Activated T-helper 1 cell treated with anti-CD3 and anti-CD28 coated beads, Interleukin-12 subunit alpha, Interleukin-12 subunit beta, Interleukin-2, Interleukin-4 antibody, amounts not matched to agents 30 ng/mL and 10 ng/mL and 1 ng/mL, durations not matched to agents 14 hours and 24 hours and 36 hours (primary cell): ENCODE results near the gene THSD4. TPM values are rescaled to one million over a fixed set of nuclear protein-coding genes. Genes with fewer than 3 reads are reported as not detected.
"Not testable (repeated sequence)": the region's sequence is repeated elsewhere in the genome, so short reads cannot be mapped to it uniquely, and the experiment has no call there.

Source experiments
- DNase-seq: peaks from one replicate; pipeline ENCODE4 v3.0.0; 2021; ENCODE audit warnings: low spot score
- H3K27ac Mint-ChIP-seq: one replicate; pipeline ENCODE4 v1.8.0; 2021; ENCODE audit warnings: mild to moderate bottlenecking, mixed read lengths
- H3K27me3 Mint-ChIP-seq: one replicate; pipeline ENCODE4 v1.8.0; 2022; ENCODE audit warnings: mild to moderate bottlenecking, moderate library complexity, mixed read lengths; ENCODE audit not compliant: insufficient read depth
- H3K36me3 Mint-ChIP-seq: one replicate; pipeline ENCODE4 v1.8.0; 2021; ENCODE audit warnings: low read depth, mixed read lengths
- H3K4me1 Mint-ChIP-seq: one replicate; pipeline ENCODE4 v1.8.0; 2021; ENCODE audit warnings: low read depth, mixed read lengths
- H3K4me3 Mint-ChIP-seq: one replicate; pipeline ENCODE4 v1.8.0; 2021; ENCODE audit warnings: mild to moderate bottlenecking, moderate library complexity, mixed read lengths
- H3K9me3 Mint-ChIP-seq: one replicate; pipeline ENCODE4 v1.8.0; 2021; ENCODE audit warnings: mixed read lengths
- intact Hi-C: fragments of 100-400 bp; cut with micrococcal nuclease; formaldehyde crosslinking; loops from one replicate; pipeline ENCODE4 v1.15.1; 2024
- total RNA-seq: library from RNA; stranded (reverse); gene quantifications from 2 replicates; pipeline ENCODE4 v1.2.3, GENCODE V29; 2022

THSD4 gene
- total RNA-seq, 1 donor from 2014 or later = not detected

- Mint-ChIP-seq H3K27ac (no peak overlapping the region), H3K9me3 (no peaks in the 10 kb centered on the region), H3K27me3 (peaks cover 6% of the 10 kb centered on the region), H3K4me1 (no peaks in the 10 kb centered on the region), H3K36me3 (no peaks in the 10 kb centered on the region), H3K4me3 (no peak overlapping the region)
- intact Hi-C loops = no loop called here
- no peak for DNase-seq
Observed at GRCh38 chr15:71303977-71304376, 188.7 kb downstream of the THSD4 start.

DNA sequence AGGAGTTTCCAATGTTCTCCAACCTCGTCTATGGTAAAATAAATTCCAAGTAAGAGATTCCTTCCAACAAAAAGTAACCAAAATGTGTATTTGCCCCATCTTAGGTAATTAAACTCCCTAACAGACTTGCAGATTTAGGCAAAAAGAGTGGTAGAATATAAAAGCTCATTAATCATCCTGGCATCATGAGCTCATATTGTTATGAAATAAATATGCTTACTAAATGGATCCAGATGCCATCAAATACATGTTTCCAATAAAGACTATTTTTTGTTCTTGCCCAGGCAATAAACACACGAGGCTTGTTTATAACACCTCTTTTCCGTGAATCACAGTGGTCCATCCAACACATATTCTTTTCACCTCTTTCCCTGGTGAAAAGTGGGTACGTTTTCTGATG is 189.4 kb downstream of the THSD4 start:
- Mint-ChIP-seq H3K9me3 (no peaks in the 10 kb centered on the region), H3K36me3 (no peaks in the 10 kb centered on the region), H3K27me3 (peaks cover 6% of the 10 kb centered on the region), H3K4me3 (no peak overlapping the region), H3K27ac (no peak overlapping the region), H3K4me1 (no peaks in the 10 kb centered on the region)
- no peak for DNase-seq
- intact Hi-C loops = no loop called here

- no peak overlapping the region for H3K4me3 Mint-ChIP-seq
- peaks cover 6% of the 10 kb centered on the region for H3K27me3 Mint-ChIP-seq
- no peaks in the 10 kb centered on the region for H3K9me3 Mint-ChIP-seq
- H3K4me1 Mint-ChIP-seq = no peaks in the 10 kb centered on the region
- intact Hi-C loops = no loop called here
- H3K27ac Mint-ChIP-seq = no peak overlapping the region
- no peak for DNase-seq
- H3K36me3 Mint-ChIP-seq = no peaks in the 10 kb centered on the region
Observed at GRCh38 chr15:71306538-71306937, 191.3 kb downstream of the THSD4 start.

DNA sequence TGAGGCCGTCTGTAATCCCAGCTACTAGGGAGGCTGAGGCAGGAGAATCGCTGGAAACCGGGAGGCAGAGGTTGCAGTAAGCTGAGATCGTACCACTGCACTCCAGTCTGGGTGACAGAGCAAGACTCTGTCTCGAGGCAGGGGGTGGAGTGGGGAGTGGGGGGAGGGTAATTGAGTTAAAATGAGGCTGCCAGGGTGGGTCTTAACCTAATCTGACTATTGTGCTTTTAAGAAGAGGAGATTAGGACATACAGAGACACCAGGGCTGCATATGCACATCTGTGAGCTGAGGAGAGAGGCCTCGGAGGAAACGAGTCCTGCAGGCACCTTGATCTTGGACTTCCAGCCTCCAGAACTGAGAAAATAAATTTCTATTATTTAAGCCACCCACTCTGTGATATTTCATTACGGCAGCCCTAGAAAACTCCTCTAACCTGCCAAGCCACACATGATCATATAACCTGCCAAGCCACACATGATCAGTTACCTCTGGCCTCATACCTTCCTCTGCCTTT is 197.0 kb downstream of the THSD4 start:
- no peaks in the 10 kb centered on the region for H3K4me1 Mint-ChIP-seq
- no peak overlapping the region for H3K27ac Mint-ChIP-seq
- H3K4me3 Mint-ChIP-seq = no peak overlapping the region
- H3K36me3 Mint-ChIP-seq = no peaks in the 10 kb centered on the region
- intact Hi-C loops = no loop called here
- no peak for DNase-seq
- H3K27me3 Mint-ChIP-seq = no peaks in the 10 kb centered on the region
- H3K9me3 Mint-ChIP-seq = peaks cover 3% of the 10 kb centered on the region

- Mint-ChIP-seq H3K36me3 (no peaks in the 10 kb centered on the region), H3K27ac (no peak overlapping the region), H3K9me3 (peaks cover 4% of the 10 kb centered on the region), H3K27me3 (no peaks in the 10 kb centered on the region), H3K4me1 (no peaks in the 10 kb centered on the region), H3K4me3 (no peak overlapping the region)
- intact Hi-C loops = no loop called here
- no peak for DNase-seq
Observed at GRCh38 chr15:71312731-71313460, 197.6 kb downstream of the THSD4 start.

GRCh38 chr15:71313806-71314205 is 198.5 kb downstream of the THSD4 start:
- no peak for DNase-seq
- Mint-ChIP-seq H3K36me3 (no peaks in the 10 kb centered on the region), H3K4me3 (no peak overlapping the region), H3K4me1 (no peaks in the 10 kb centered on the region), H3K9me3 (peaks cover 4% of the 10 kb centered on the region), H3K27ac (no peak overlapping the region), H3K27me3 (no peaks in the 10 kb centered on the region)
- intact Hi-C loops = no loop called here

DNA sequence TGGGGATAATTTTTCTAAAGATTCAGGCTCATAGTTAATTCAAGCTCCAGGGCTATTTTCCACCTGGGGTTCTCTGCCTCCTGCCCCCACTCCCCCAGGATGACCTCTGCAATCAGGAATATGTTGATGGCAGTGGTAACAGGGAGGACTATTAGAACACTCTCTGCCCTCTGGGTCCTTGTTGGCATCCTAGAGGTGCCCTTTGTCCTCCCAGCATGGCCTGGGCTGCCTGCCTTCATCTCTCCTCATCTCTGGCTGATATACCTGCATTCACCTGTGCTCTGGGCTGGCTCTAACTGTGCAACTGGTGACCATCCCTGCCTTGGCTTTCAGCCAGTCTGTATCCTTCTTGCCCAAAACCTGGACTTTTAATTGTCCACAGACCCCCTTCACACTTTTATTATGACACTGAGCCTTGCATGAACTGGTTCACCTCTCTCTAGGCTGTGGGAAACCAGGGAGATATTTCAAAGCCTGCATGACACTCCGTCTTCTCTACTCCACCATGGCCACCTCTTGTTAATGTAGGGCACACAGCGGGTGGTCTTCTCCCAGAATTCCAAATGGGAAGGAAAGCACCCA is 199.8 kb downstream of the THSD4 start:
- Mint-ChIP-seq H3K4me3 (no peak overlapping the region), H3K27me3 (no peaks in the 10 kb centered on the region), H3K36me3 (no peaks in the 10 kb centered on the region), H3K9me3 (peaks cover 6% of the 10 kb centered on the region), H3K4me1 (no peaks in the 10 kb centered on the region), H3K27ac (no peak overlapping the region)
- intact Hi-C loops = no loop called here
- no peak for DNase-seq

DNA sequence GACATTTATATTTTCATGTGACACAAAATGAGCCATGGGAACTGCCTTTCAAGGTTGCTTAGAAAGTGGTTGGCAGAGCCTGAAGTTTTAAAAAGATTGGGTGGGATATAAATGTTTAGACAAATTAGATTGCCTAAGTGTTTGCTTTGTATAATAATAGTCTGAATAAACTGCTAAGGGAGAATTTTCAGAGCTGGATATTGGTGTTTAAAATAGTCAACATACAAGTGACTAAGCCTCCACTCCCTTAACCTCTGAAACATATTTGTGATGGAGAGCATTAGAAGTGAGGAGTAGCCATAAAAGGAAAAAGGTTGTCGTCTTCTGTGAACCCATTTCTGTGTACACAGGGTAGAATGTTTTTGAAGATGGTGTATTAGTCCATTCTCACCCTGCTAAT is 201.6 kb downstream of the THSD4 start:
- Mint-ChIP-seq H3K9me3 (peaks cover 8% of the 10 kb centered on the region), H3K27me3 (no peaks in the 10 kb centered on the region), H3K4me1 (no peaks in the 10 kb centered on the region), H3K4me3 (no peak overlapping the region), H3K27ac (no peak overlapping the region), H3K36me3 (no peaks in the 10 kb centered on the region)
- intact Hi-C loops = no loop called here
- DNase-seq = no peak

DNA sequence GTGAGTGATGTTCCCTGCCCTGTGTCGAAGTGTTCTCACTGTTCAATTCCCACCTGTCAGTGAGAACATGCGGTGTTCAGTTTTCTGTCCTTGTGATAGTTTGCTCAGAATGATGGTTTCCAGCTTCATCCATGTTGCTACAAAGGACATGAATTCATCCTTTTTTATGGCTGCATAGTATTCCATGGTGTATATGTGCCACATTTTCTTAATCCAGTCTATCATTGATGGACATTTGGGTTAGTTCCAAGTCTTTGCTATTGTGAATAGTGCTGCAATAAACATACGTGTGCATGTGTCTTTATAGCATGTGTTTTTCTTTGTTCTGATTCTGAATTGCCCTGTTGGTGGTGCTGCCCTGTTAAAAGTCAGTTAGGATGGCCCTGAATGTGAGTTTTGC is 204.2 kb downstream of the THSD4 start:
- H3K36me3 Mint-ChIP-seq, H3K9me3 Mint-ChIP-seq, H3K4me3 Mint-ChIP-seq, H3K4me1 Mint-ChIP-seq, H3K27ac Mint-ChIP-seq, H3K27me3 Mint-ChIP-seq, intact Hi-C loops, DNase-seq: not testable (repeated sequence)

DNA sequence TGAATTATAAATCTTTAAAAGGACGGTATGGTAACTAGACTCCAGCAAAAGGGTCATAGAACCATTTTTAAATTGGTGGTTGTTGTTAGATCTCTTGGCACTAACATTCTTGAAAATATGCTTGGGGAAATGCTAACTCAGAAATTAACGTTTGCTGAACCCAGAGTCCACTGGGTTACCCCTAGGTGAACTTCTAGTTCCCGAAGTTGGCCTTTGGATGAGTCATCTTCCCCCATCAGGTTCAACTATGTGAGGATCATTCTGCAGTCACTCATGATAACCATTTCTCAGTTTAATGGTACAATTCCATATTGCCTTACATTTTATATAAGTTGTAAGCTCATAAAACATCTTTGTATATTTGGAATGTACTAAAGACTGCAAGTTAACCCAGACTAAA is 204.7 kb downstream of the THSD4 start:
- Mint-ChIP-seq H3K4me1 (no peaks in the 10 kb centered on the region), H3K4me3 (no peak overlapping the region), H3K27me3 (peaks cover 2% of the 10 kb centered on the region), H3K27ac (no peak overlapping the region), H3K9me3 (peaks cover 8% of the 10 kb centered on the region), H3K36me3 (no peaks in the 10 kb centered on the region)
- intact Hi-C loops = no loop called here
- DNase-seq = no peak

- Mint-ChIP-seq H3K27ac (no peak overlapping the region), H3K9me3 (peaks cover 4% of the 10 kb centered on the region), H3K27me3 (peaks cover 2% of the 10 kb centered on the region), H3K4me1 (no peaks in the 10 kb centered on the region), H3K36me3 (no peaks in the 10 kb centered on the region), H3K4me3 (no peak overlapping the region)
- intact Hi-C loops = no loop called here
- DNase-seq = no peak
Observed at GRCh38 chr15:71323082-71323481, 207.8 kb downstream of the THSD4 start.

GRCh38 chr15:71323584-71323983 is 208.3 kb downstream of the THSD4 start:
- Mint-ChIP-seq H3K36me3 (no peaks in the 10 kb centered on the region), H3K4me1 (no peaks in the 10 kb centered on the region), H3K9me3 (peaks cover 4% of the 10 kb centered on the region), H3K4me3 (no peak overlapping the region), H3K27me3 (peaks cover 2% of the 10 kb centered on the region), H3K27ac (no peak overlapping the region)
- intact Hi-C loops = no loop called here
- no peak for DNase-seq

- H3K9me3 Mint-ChIP-seq = no peaks in the 10 kb centered on the region
- H3K4me3 Mint-ChIP-seq = no peak overlapping the region
- DNase-seq = no peak
- intact Hi-C loops = no loop called here
- H3K27ac Mint-ChIP-seq = no peak overlapping the region
- no peaks in the 10 kb centered on the region for H3K4me1 Mint-ChIP-seq
- no peaks in the 10 kb centered on the region for H3K36me3 Mint-ChIP-seq
- H3K27me3 Mint-ChIP-seq = peaks cover 2% of the 10 kb centered on the region
Observed at GRCh38 chr15:71325481-71325880, 210.2 kb downstream of the THSD4 start.
